Measurements from ENCODE around the gene UVSSA. TPM values are rescaled to one million over a fixed set of nuclear protein-coding genes. Genes with fewer than 3 reads are reported as not detected.

UVSSA gene
- total and polyA plus RNA-seq, 7 experiments from 2014 or later: 3.2 to 44.1 (median 39.3) TPM

GRCh38 chr4:1414831-1415680 lies 68.0 kb downstream of the UVSSA start:
- H3K4me1 Mint-ChIP-seq: peaks cover 0 to 9% (median 0%) of the 10 kb centered on the region in 7 donors
- DNase-seq (no peak), ATAC-seq (no peak)
- Histone ChIP-seq H3K9me3 (ENCODE audit: control insufficient read depth in 2 of 3, low read length in 3 of 3) (no peaks in the 10 kb centered on the region), H3K4me1 (ENCODE audit: control insufficient read depth in 2 of 2, insufficient read depth in 2 of 2, low read length in 2 of 2) (no peaks in the 10 kb centered on the region), H3K36me3 (ENCODE audit: control insufficient read depth in 2 of 3, insufficient read depth in 3 of 3, low read length in 3 of 3) (no peaks in the 10 kb centered on the region), H3K4me3 (ENCODE audit: low read length) (no peak overlapping the region), H3K27ac (ENCODE audit: low read depth, low read length) (no peak overlapping the region), H3K27me3 (ENCODE audit: control insufficient read depth in 2 of 2, insufficient read depth in 2 of 2, low read length in 2 of 2) (no peaks in the 10 kb centered on the region)
- no peak overlapping the region for H3K27ac Mint-ChIP-seq
- peaks cover 0 to 4% (median 0%) of the 10 kb centered on the region in 5 donors for H3K36me3 Mint-ChIP-seq
- H3K27me3 Mint-ChIP-seq: peaks cover 25 to 73% (median 49%) of the 10 kb centered on the region in 5 donors
- ChIA-PET CTCF (no interaction called here), POLR2A (no interaction called here)
- H3K4me3 Mint-ChIP-seq: peak overlapping the region in 2 of 10 donors; percentile 32 to 39
- H3K9me3 Mint-ChIP-seq: peaks cover 0 to 8% (median 0%) of the 10 kb centered on the region in 11 donors
- intact Hi-C loops (cut with micrococcal nuclease): no loop called here

- Mint-ChIP-seq H3K36me3 (peaks cover 0 to 4% (median 0%) of the 10 kb centered on the region in 5 donors), H3K27me3 (peaks cover 23 to 78% (median 54%) of the 10 kb centered on the region in 5 donors), H3K4me3 (peak overlapping the region in 2 of 10 donors; percentile 32 to 39), H3K9me3 (peaks cover 0 to 8% (median 0%) of the 10 kb centered on the region in 11 donors), H3K27ac (no peak overlapping the region), H3K4me1 (peaks cover 0 to 9% (median 0%) of the 10 kb centered on the region in 7 donors)
- ChIA-PET POLR2A (no interaction called here), CTCF (no interaction called here)
- Histone ChIP-seq H3K4me3 (ENCODE audit: low read length) (no peak overlapping the region), H3K9me3 (ENCODE audit: control insufficient read depth in 2 of 3, low read length in 3 of 3) (no peaks in the 10 kb centered on the region), H3K27ac (ENCODE audit: low read depth, low read length) (no peak overlapping the region), H3K4me1 (ENCODE audit: control insufficient read depth in 2 of 2, insufficient read depth in 2 of 2, low read length in 2 of 2) (no peaks in the 10 kb centered on the region), H3K27me3 (ENCODE audit: control insufficient read depth in 2 of 2, insufficient read depth in 2 of 2, low read length in 2 of 2) (no peaks in the 10 kb centered on the region), H3K36me3 (ENCODE audit: control insufficient read depth in 2 of 3, insufficient read depth in 3 of 3, low read length in 3 of 3) (no peaks in the 10 kb centered on the region)
- no peak for DNase-seq
- intact Hi-C loops (cut with micrococcal nuclease): no loop called here
- ATAC-seq: no peak
Measured at GRCh38 chr4:1415681-1415981, 68.6 kb downstream of the UVSSA start.

GRCh38 chr4:1416051-1416947 lies 69.3 kb downstream of the UVSSA start:
- no peaks in the 10 kb centered on the region for H3K4me1 ChIP-seq (ENCODE audit: control insufficient read depth in 2 of 2, insufficient read depth in 2 of 2, low read length in 2 of 2)
- ATAC-seq (no peak), DNase-seq (peak in 1 of 9 donors; percentile 1)
- peak overlapping the region in 1 of 9 donors; percentile 73 for H3K27ac Mint-ChIP-seq
- peaks cover 0 to 8% (median 0%) of the 10 kb centered on the region in 11 donors for H3K9me3 Mint-ChIP-seq
- no peaks in the 10 kb centered on the region for H3K36me3 ChIP-seq (ENCODE audit: control insufficient read depth in 2 of 3, insufficient read depth in 3 of 3, low read length in 3 of 3)
- POLR2A ChIA-PET: no interaction called here
- H3K4me1 Mint-ChIP-seq: peaks cover 0 to 9% (median 0%) of the 10 kb centered on the region in 7 donors
- intact Hi-C loops (cut with micrococcal nuclease): no loop called here
- peaks cover 19 to 76% (median 51%) of the 10 kb centered on the region in 5 donors for H3K27me3 Mint-ChIP-seq
- no peak overlapping the region for H3K4me3 ChIP-seq (ENCODE audit: low read length)
- no peak overlapping the region for H3K27ac ChIP-seq (ENCODE audit: low read depth, low read length)
- CTCF ChIA-PET: no interaction called here
- H3K4me3 Mint-ChIP-seq: peak overlapping the region in 2 of 10 donors; percentile 25 to 77
- H3K27me3 ChIP-seq (ENCODE audit: control insufficient read depth in 2 of 2, insufficient read depth in 2 of 2, low read length in 2 of 2): no peaks in the 10 kb centered on the region
- peaks cover 0 to 4% (median 0%) of the 10 kb centered on the region in 5 donors for H3K36me3 Mint-ChIP-seq
- no peaks in the 10 kb centered on the region for H3K9me3 ChIP-seq (ENCODE audit: control insufficient read depth in 2 of 3, low read length in 3 of 3)

- no peak for ATAC-seq
- Mint-ChIP-seq H3K4me3 (peak overlapping the region in 1 of 10 donors; percentile 77), H3K4me1 (peaks cover 0 to 9% (median 0%) of the 10 kb centered on the region in 7 donors), H3K9me3 (peaks cover 0 to 7% (median 0%) of the 10 kb centered on the region in 11 donors), H3K36me3 (peaks cover 0 to 4% (median 0%) of the 10 kb centered on the region in 5 donors), H3K27ac (peak overlapping the region in 1 of 9 donors; percentile 73), H3K27me3 (peaks cover 15 to 71% (median 45%) of the 10 kb centered on the region in 5 donors)
- ChIA-PET CTCF (no interaction called here), POLR2A (no interaction called here)
- intact Hi-C loops (cut with micrococcal nuclease): no loop called here
- Histone ChIP-seq H3K9me3 (ENCODE audit: control insufficient read depth in 2 of 3, low read length in 3 of 3) (no peaks in the 10 kb centered on the region), H3K27ac (ENCODE audit: low read depth, low read length) (no peak overlapping the region), H3K4me3 (ENCODE audit: low read length) (no peak overlapping the region), H3K27me3 (ENCODE audit: control insufficient read depth in 2 of 2, insufficient read depth in 2 of 2, low read length in 2 of 2) (no peaks in the 10 kb centered on the region), H3K36me3 (ENCODE audit: control insufficient read depth in 2 of 3, insufficient read depth in 3 of 3, low read length in 3 of 3) (no peaks in the 10 kb centered on the region), H3K4me1 (ENCODE audit: control insufficient read depth in 2 of 2, insufficient read depth in 2 of 2, low read length in 2 of 2) (no peaks in the 10 kb centered on the region)
- no peak for DNase-seq
Measured at GRCh38 chr4:1416948-1417260, 69.9 kb downstream of the UVSSA start.

- Mint-ChIP-seq H3K4me3 (no peak overlapping the region), H3K4me1 (peaks cover 0 to 9% (median 0%) of the 10 kb centered on the region in 7 donors), H3K27me3 (peaks cover 17 to 74% (median 46%) of the 10 kb centered on the region in 5 donors), H3K9me3 (peaks cover 0 to 7% (median 0%) of the 10 kb centered on the region in 11 donors), H3K36me3 (peaks cover 0 to 8% (median 0%) of the 10 kb centered on the region in 5 donors), H3K27ac (no peak overlapping the region)
- Histone ChIP-seq H3K9me3 (ENCODE audit: control insufficient read depth in 2 of 3, low read length in 3 of 3) (no peaks in the 10 kb centered on the region), H3K4me1 (ENCODE audit: control insufficient read depth in 2 of 2, insufficient read depth in 2 of 2, low read length in 2 of 2) (no peaks in the 10 kb centered on the region), H3K4me3 (ENCODE audit: low read length) (no peak overlapping the region), H3K27me3 (ENCODE audit: control insufficient read depth in 2 of 2, insufficient read depth in 2 of 2, low read length in 2 of 2) (no peaks in the 10 kb centered on the region), H3K27ac (ENCODE audit: low read depth, low read length) (no peak overlapping the region), H3K36me3 (ENCODE audit: control insufficient read depth in 2 of 3, insufficient read depth in 3 of 3, low read length in 3 of 3) (no peaks in the 10 kb centered on the region)
- CTCF ChIA-PET: no interaction called here
- no peak for ATAC-seq
- POLR2A ChIA-PET: no interaction called here
- intact Hi-C loops (cut with micrococcal nuclease): no loop called here
- no peak for DNase-seq
Measured at GRCh38 chr4:1417522-1418390, 70.7 kb downstream of the UVSSA start.
